ENCODE measurements around the gene BCL6. TPM values are rescaled to one million over a fixed set of nuclear protein-coding genes. Genes with fewer than 3 reads are reported as not detected.

Gene BCL6
- total RNA-seq, 1 donor from 2014 or later = 29.2 TPM

DNA sequence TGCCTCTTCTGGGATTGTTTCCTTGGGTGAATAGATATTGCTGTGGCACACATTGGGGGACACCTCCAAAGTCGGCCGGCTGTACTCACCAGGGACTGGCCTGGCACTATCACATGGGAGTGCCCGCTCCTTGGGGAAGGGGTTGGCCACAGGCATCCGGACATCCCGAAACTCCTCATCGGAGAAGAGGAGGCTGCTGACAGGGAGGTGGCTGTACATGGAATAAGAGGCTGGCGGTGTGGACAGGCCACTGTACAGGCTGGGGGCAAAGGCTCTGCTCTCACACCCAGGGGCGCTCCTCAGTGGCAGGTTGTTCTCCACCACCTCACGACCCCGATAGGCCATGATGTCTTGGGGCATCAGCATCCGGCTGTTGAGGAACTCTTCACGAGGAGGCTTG is 15.7 kb downstream of the BCL6 start:
- no peak for TF ChIP-seq CTCF (IDR thresholded peaks at IDR 0.05; ENCODE audit: unreplicated experiment)
- no peaks in the 10 kb centered on the region for H3K4me1 Mint-ChIP-seq
- no peak overlapping the region for H3K27ac Mint-ChIP-seq
- no peak overlapping the region for H3K4me3 Mint-ChIP-seq
- DNase-seq (ENCODE audit: low spot score in 2 of 2, unreplicated experiment in 2 of 2) = no peak
- H3K36me3 Mint-ChIP-seq = peaks cover 58% of the 10 kb centered on the region
- no peaks in the 10 kb centered on the region for H3K27me3 Mint-ChIP-seq (ENCODE audit: low read depth)
- H3K9me3 Mint-ChIP-seq = no peaks in the 10 kb centered on the region

DNA sequence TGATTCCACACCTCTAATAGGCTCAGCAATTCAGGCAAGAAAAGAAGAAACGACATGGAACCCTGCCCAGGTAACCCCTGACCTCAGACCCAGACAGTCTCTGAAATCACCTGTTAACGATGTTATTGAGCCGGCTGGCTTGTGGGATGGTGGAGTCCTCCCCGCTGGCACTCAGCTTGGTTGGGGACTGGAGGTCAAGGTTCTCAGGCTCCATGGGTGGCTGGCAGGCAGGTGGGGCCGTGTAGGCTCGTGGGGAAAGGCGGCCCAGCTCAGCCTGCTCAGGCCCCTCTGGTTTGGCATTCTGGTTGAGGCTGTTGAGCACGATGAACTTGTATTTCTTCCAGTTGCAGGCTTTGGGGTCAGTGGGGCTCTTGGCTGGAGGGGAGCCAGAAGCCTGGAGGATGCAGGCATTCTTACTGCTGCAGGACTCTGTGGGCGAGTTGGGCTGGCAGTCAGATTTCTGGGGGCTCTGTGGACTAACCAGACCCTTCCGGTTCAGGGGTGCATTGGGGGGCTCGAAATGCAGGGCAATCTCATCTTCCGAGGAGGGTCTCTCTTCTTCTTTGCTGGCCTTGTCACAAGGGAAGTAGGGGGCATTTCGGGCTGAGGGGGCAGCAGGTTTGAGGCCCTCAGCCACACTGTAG is 16.2 kb downstream of the BCL6 start:
- no peak overlapping the region for H3K27ac Mint-ChIP-seq
- no peaks in the 10 kb centered on the region for H3K9me3 Mint-ChIP-seq
- no peak for DNase-seq (ENCODE audit: low spot score in 2 of 2, unreplicated experiment in 2 of 2)
- peaks cover 61% of the 10 kb centered on the region for H3K36me3 Mint-ChIP-seq
- no peak for TF ChIP-seq CTCF (IDR thresholded peaks at IDR 0.05; ENCODE audit: unreplicated experiment)
- H3K27me3 Mint-ChIP-seq (ENCODE audit: low read depth) = no peaks in the 10 kb centered on the region
- H3K4me3 Mint-ChIP-seq = no peak overlapping the region
- H3K4me1 Mint-ChIP-seq = no peaks in the 10 kb centered on the region

- Mint-ChIP-seq H3K4me1 (no peaks in the 10 kb centered on the region), H3K9me3 (no peaks in the 10 kb centered on the region), H3K4me3 (no peak overlapping the region), H3K36me3 (peaks cover 67% of the 10 kb centered on the region), H3K27me3 (ENCODE audit: low read depth) (no peaks in the 10 kb centered on the region), H3K27ac (no peak overlapping the region)
- DNase-seq (ENCODE audit: low spot score in 2 of 2, unreplicated experiment in 2 of 2) = no peak
- TF ChIP-seq CTCF (IDR thresholded peaks at IDR 0.05; ENCODE audit: unreplicated experiment) = no peak
These were observed 17.0 kb downstream of the BCL6 start for GRCh38 chr3:187728248-187728647.

GRCh38 chr3:187726564-187726963 is 18.7 kb downstream of the BCL6 start:
- Mint-ChIP-seq H3K9me3 (no peaks in the 10 kb centered on the region), H3K36me3 (peaks cover 68% of the 10 kb centered on the region), H3K27ac (no peak overlapping the region), H3K27me3 (ENCODE audit: low read depth) (no peaks in the 10 kb centered on the region), H3K4me3 (no peak overlapping the region), H3K4me1 (no peaks in the 10 kb centered on the region)
- no peak for TF ChIP-seq CTCF (IDR thresholded peaks at IDR 0.05; ENCODE audit: unreplicated experiment)
- no peak for DNase-seq (ENCODE audit: low spot score in 2 of 2, unreplicated experiment in 2 of 2)

GRCh38 chr3:187725653-187726370 is 19.5 kb downstream of the BCL6 start:
- H3K9me3 Mint-ChIP-seq = no peaks in the 10 kb centered on the region
- no peaks in the 10 kb centered on the region for H3K27me3 Mint-ChIP-seq (ENCODE audit: low read depth)
- peaks cover 66% of the 10 kb centered on the region for H3K36me3 Mint-ChIP-seq
- no peak overlapping the region for H3K27ac Mint-ChIP-seq
- no peak for TF ChIP-seq CTCF (IDR thresholded peaks at IDR 0.05; ENCODE audit: unreplicated experiment)
- no peaks in the 10 kb centered on the region for H3K4me1 Mint-ChIP-seq
- H3K4me3 Mint-ChIP-seq = no peak overlapping the region
- no peak for DNase-seq (ENCODE audit: low spot score in 2 of 2, unreplicated experiment in 2 of 2)
